K562 (cell line): ENCODE measurements around the gene SLBP. TPM values are rescaled to one million over a fixed set of nuclear protein-coding genes. Genes with fewer than 3 reads are reported as not detected.
A peak's percentile ranks its signal among the peaks of the same experiment; 100 is the strongest.

Source experiments
- ATAC-seq: fragments of 200-7000 bp; cut with Tn5 transposase; 3 replicates; pipeline ENCODE4 v1.9.1; 2020; ENCODE audit warnings: moderate library complexity
- BruUV-seq: library from RNA; stranded (reverse); fragments of 400-500 nt; replicated peaks from 2 replicates; lab custom pipeline; 2021; lab: Mats Ljungman, UMichigan
- CTCF ChIA-PET: fragments of 300-600 bp; formaldehyde crosslinking; extraction: SDS; loops from one replicate; lab custom pipeline; 2021; ENCODE audit warnings: low intra/inter-chr PET ratio; lab: Yijun Ruan, JAX
- POLR2A ChIA-PET: fragments of 300-600, 350-650 bp; sonication (Branson Sonifier 250); formaldehyde crosslinking; extraction: SDS; loops from one replicate; lab custom pipeline; 2021; ENCODE audit warnings: antibody characterized with exemption, inconsistent platforms; lab: Yijun Ruan, JAX
- DNase-seq, 4 experiments: peaks; one replicate each; pipeline versions ENCODE4 v3.0.0 to v3.0.0-alpha.2; 2011 to 2018; ENCODE audit warnings: low spot score in 3 of 4, mixed read lengths in 3 of 4; ENCODE audit errors: extremely low read depth in 1 of 4
- FAIRE-seq: peaks from 2 replicates; lab custom pipeline; 2011; peaks lifted over from hg19 to GRCh38; lab: Jason Lieb, UNC
- H2AFZ ChIP-seq: 2 replicates; pipeline ENCODE4 v1.6.0; 2011; ENCODE audit warnings: low read depth, low read length, control low read depth, inconsistent platforms
- H3K27ac ChIP-seq: fragments of 200-600 bp; 3 replicates; pipeline ENCODE4 v1.8.0; 2011; ENCODE audit warnings: low read depth, mild to moderate bottlenecking, control low read depth, inconsistent platforms, low read length, moderate library complexity, mixed read lengths; ENCODE audit errors: extremely low read depth
- H3K27me3 ChIP-seq, 2 experiments: fragments of 300-600 bp in 1 of 2; 2 replicates in 1 of 2; 3 replicates in 1 of 2; pipeline versions ENCODE4 v1.6.0 to v1.8.0; 2011; ENCODE audit warnings: inconsistent platforms in 2 of 2, low read length in 2 of 2, mild to moderate bottlenecking in 1 of 2, mixed read lengths in 1 of 2, moderate library complexity in 1 of 2; ENCODE audit not compliant: control insufficient read depth in 2 of 2, insufficient read depth in 2 of 2
- H3K36me3 ChIP-seq: fragments of 300-600 bp; 3 replicates; pipeline ENCODE4 v1.8.0; 2011; ENCODE audit warnings: mild to moderate bottlenecking, low read length, inconsistent platforms; ENCODE audit not compliant: control insufficient read depth, insufficient read depth
- H3K4me1 ChIP-seq, 2 experiments: fragments of 200-600 bp in 1 of 2; replicated peaks in 1 of 2; 2 replicates in 1 of 2; 3 replicates in 1 of 2; pipeline versions ENCODE4 v1.5.1 to v1.8.0; 2011; ENCODE audit warnings: inconsistent platforms in 2 of 2, low read length in 2 of 2, mild to moderate bottlenecking in 1 of 2, mixed read lengths in 1 of 2, moderate library complexity in 1 of 2; ENCODE audit not compliant: control insufficient read depth in 2 of 2, insufficient read depth in 2 of 2
- H3K4me2 ChIP-seq: 2 replicates; pipeline ENCODE4 v1.6.1; 2011; ENCODE audit warnings: low read length, control low read depth, inconsistent platforms, mixed read lengths; ENCODE audit not compliant: insufficient read depth
- H3K4me3 ChIP-seq: fragments of 200-600 bp; sonication (generic), shearing (Covaris generic); 2 replicates; pipeline ENCODE4 v1.5.1; 2016; ENCODE audit warnings: control low read depth, inconsistent platforms
- H3K79me2 ChIP-seq: fragments of 200-600 bp; 3 replicates; pipeline ENCODE4 v1.8.0; 2011; ENCODE audit warnings: low read length, inconsistent platforms; ENCODE audit not compliant: control insufficient read depth, insufficient read depth
- H3K9ac ChIP-seq, 2 experiments: 2 replicates each; pipeline versions ENCODE4 v1.6.0 to v1.6.1; 2011; ENCODE audit warnings: low read depth in 2 of 2, low read length in 2 of 2, control low read depth in 1 of 2, inconsistent platforms in 1 of 2, mild to moderate bottlenecking in 1 of 2, mixed read lengths in 1 of 2; ENCODE audit not compliant: insufficient read depth in 1 of 2
- H3K9me1 ChIP-seq: one replicate; pipeline ENCODE4 v1.6.0; 2011; ENCODE audit warnings: inconsistent platforms, mild to moderate bottlenecking, low read length, moderate library complexity; ENCODE audit not compliant: control insufficient read depth, insufficient read depth
- H3K9me3 ChIP-seq: replicated peaks from 2 replicates; pipeline ENCODE4 v1.5.1; 2011; ENCODE audit warnings: low read depth, low read length, inconsistent platforms; ENCODE audit not compliant: control insufficient read depth, insufficient read depth
- H4K20me1 ChIP-seq: replicated peaks from 2 replicates; pipeline ENCODE4 v1.6.1; 2011; ENCODE audit warnings: low read length, inconsistent platforms, mixed read lengths; ENCODE audit not compliant: control insufficient read depth, insufficient read depth
- ETS2 ChIP-seq: IDR thresholded peaks from 2 replicates; pipeline ENCODE4 v1.6.1; 2016; ENCODE audit warnings: borderline replicate concordance, missing genetic modification characterization, mild to moderate bottlenecking, moderate library complexity, missing compliant biosample characterization; ENCODE audit not compliant: poor library complexity, severe bottlenecking
- HOXB6 ChIP-seq: fragments of 250-450 bp; sonication (Bioruptor Pico); IDR thresholded peaks from 2 replicates; pipeline ENCODE4 v1.5.1; 2022; ENCODE audit warnings: mild to moderate bottlenecking, borderline replicate concordance
- MAFF ChIP-seq: IDR thresholded peaks from 2 replicates; pipeline ENCODE4 v1.6.1; 2012; ENCODE audit warnings: low read length, improper control_type of control experiment
- MIER1 ChIP-seq: fragments of 450-650 bp; IDR thresholded peaks from 2 replicates; pipeline ENCODE4 v1.6.1; 2016; ENCODE audit warnings: antibody characterized with exemption, mild to moderate bottlenecking, low read depth
- SPI1 ChIP-seq: IDR thresholded peaks from 2 replicates; pipeline ENCODE4 v1.6.1; 2011; ENCODE audit warnings: low read depth, low read length, control low read depth, borderline replicate concordance
- TOE1 ChIP-seq, 2 experiments: fragments of 450-650 bp in 1 of 2; sonication (generic) in 1 of 2; formaldehyde crosslinking in 1 of 2; IDR thresholded peaks; 2 replicates each; pipeline versions ENCODE4 v1.7.1 to v1.8.0; 2016 to 2022; ENCODE audit warnings: borderline replicate concordance in 2 of 2, mild to moderate bottlenecking in 2 of 2, antibody characterized with exemption in 1 of 2, inconsistent platforms in 1 of 2, low read depth in 1 of 2, missing genetic modification reagents in 1 of 2, moderate library complexity in 1 of 2
- ZBED1 ChIP-seq: IDR thresholded peaks from 2 replicates; pipeline ENCODE4 v1.6.1; 2014
- ZKSCAN3 ChIP-seq: fragments of 250-450 bp; sonication (Bioruptor Pico); IDR thresholded peaks from 2 replicates; pipeline ENCODE4 v1.4.0; 2020
- ZNF146 ChIP-seq: IDR thresholded peaks from one replicate; pipeline ENCODE4 v1.6.1; 2018; ENCODE audit warnings: missing compliant biosample characterization; ENCODE audit not compliant: unreplicated experiment
- ZNF165 ChIP-seq: fragments of 250-450 bp; sonication (Bioruptor Pico); IDR thresholded peaks from 2 replicates; pipeline ENCODE4 v1.4.0; 2020; ENCODE audit warnings: borderline replicate concordance
- ZNF197 ChIP-seq: fragments of 200-800 bp; sonication (Bioruptor generic); IDR thresholded peaks from 2 replicates; pipeline ENCODE4 v1.6.1; 2016; ENCODE audit warnings: low read depth, missing genetic modification characterization, missing compliant biosample characterization
- ZNF316 ChIP-seq: fragments of 450-650 bp; IDR thresholded peaks from 2 replicates; pipeline ENCODE4 v1.6.1; 2016
- ZNF41 ChIP-seq: fragments of 250-450 bp; sonication (Bioruptor Pico); conservative IDR thresholded peaks from 2 replicates; pipeline ENCODE4 v1.4.0; 2020; ENCODE audit warnings: mild to moderate bottlenecking
- WGBS: fragments of 100-300 bp; shearing (Covaris generic); methylation state at CpG from one replicate; pipeline ENCODE4 v1.1.6; 2016; ENCODE audit warnings: low coverage, mixed read lengths; ENCODE audit not compliant: insufficient coverage; ENCODE audit errors: missing lambda C conversion rate; 5-methylcytosine and 5-hydroxymethylcytosine counted together
- in situ Hi-C: fragments of 300-500 bp; cut with MboI; formaldehyde crosslinking; loops from 4 replicates; pipeline ENCODE4 v1.15.0; 2018; ENCODE audit warnings: inconsistent platforms, mixed read lengths
- intact Hi-C: fragments of 100-400 bp; cut with micrococcal nuclease; formaldehyde crosslinking; loops from 2 replicates; pipeline ENCODE4 v1.14.2; 2022
- polyA plus RNA-seq, 8 experiments: library from polyadenylated mRNA; depleted of rRNA in 4 of 8; stranded (reverse) in 5 of 8; unstranded in 3 of 8; fragments of >200 nt; fragmentation: Nextera tagmentation in 2 of 8; fragmentation: Illumina TruSeq in 1 of 8; extraction: Ambion mirVana in 2 of 8; extraction: Trizol in 1 of 8; gene quantifications; 2 replicates each; pipeline versions ENCODE4 v1.2.1 to v1.2.3, GENCODE V29; 2011 to 2014; ENCODE audit warnings: inconsistent platforms in 1 of 8, missing spikeins in 1 of 8
- total RNA-seq, 7 experiments: library from RNA; depleted of rRNA in 6 of 7; stranded (reverse); fragments of >200 nt in 6 of 7; fragmentation: Illumina TruSeq in 2 of 7; extraction: Trizol in 2 of 7; gene quantifications; 2 replicates each; pipeline versions ENCODE4 v1.2.1 to v1.2.3, GENCODE V29; 2011 to 2021; ENCODE audit warnings: low replicate concordance in 1 of 7
- TF ChIP-seq, protein P1 (sequence below): IDR thresholded peaks from 2 replicates; pipeline ENCODE4 v1.6.1; 2011; ENCODE audit warnings: borderline replicate concordance, low read depth, mild to moderate bottlenecking, moderate library complexity, low read length; ENCODE audit not compliant: insufficient read depth, poor library complexity, severe bottlenecking
- TF ChIP-seq, protein P2 (sequence below): sonication (generic); formaldehyde crosslinking; IDR thresholded peaks from 2 replicates; pipeline ENCODE4 v1.4.0; 2020; ENCODE audit warnings: mild to moderate bottlenecking, missing genetic modification reagents
- TF ChIP-seq, protein P3 (sequence below): fragments of 200-800 bp; sonication (Bioruptor generic); IDR thresholded peaks from 2 replicates; pipeline ENCODE4 v1.6.1; 2017; ENCODE audit warnings: missing genetic modification characterization, missing compliant biosample characterization

The SLBP gene
- total and polyA plus RNA-seq, 9 of the 15 experiments (the other 6 are each of a cell fraction or from before 2014, with no cell fraction given) = 49.4 to 221 (median 162) TPM

DNA sequence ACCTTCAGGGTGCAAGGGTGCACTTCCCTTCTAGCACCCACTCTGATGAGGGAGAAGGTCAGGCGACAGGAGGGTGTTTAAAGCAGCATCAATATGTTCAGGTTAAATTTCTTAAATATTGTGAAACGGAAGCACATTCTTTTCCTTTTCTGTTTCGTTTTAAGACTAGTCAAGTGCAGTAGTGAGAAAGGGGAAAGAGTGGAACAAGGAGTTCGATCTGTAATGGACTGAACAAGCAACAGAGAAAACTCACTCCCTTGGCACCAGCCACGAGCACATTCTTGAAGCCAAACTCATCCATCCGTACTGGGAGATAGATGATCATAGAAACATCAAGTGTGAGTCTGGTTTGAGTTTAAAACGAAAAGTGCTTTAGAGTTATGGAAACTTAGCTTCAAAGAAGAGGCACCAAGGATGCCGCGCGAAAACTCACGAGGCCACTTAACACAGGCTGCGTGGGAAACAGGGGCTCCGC is 28.8 kb downstream of the SLBP start:
- Histone ChIP-seq H3K27me3 (no peaks in the 10 kb centered on the region), H3K4me3 (peak overlapping the region; percentile 48), H3K36me3 (no peaks in the 10 kb centered on the region), H3K4me1 (peaks cover 8 to 35% of the 10 kb centered on the region in 2 experiments; a peak in 3 of 5 replicates), H3K9me3 (no peaks in the 10 kb centered on the region), H3K9me1 (peaks cover 3% of the 10 kb centered on the region), H3K4me2 (peak overlapping the region; percentile 70), H4K20me1 (no peaks in the 10 kb centered on the region), H3K79me2 (no peaks in the 10 kb centered on the region), H2AFZ (peak overlapping the region; percentile 84), H3K27ac (peak overlapping the region; percentile 85; the same call in 2 of the 3 replicates), H3K9ac (peak overlapping the region; percentile 69 to 93)
- POLR2A ChIA-PET = interaction anchor here (0.7 to 1.4 kb wide), 3 partner anchors 12 to 208 kb away, joined by 3 to 5 read pairs (median 3); no protein-coding TSS in a partner anchor
- in situ Hi-C loops = no loop called here
- 26% methylated on average over 12 of the region's 13 CpGs for WGBS
- no peak for DNase-seq
- BruUV-seq = no TSS peak
- CTCF ChIA-PET = no interaction called here
- peak; percentile 84 for FAIRE-seq
- intact Hi-C loops = no loop called here
- no peak for ATAC-seq
- TF ChIP-seq, protein P1, sequence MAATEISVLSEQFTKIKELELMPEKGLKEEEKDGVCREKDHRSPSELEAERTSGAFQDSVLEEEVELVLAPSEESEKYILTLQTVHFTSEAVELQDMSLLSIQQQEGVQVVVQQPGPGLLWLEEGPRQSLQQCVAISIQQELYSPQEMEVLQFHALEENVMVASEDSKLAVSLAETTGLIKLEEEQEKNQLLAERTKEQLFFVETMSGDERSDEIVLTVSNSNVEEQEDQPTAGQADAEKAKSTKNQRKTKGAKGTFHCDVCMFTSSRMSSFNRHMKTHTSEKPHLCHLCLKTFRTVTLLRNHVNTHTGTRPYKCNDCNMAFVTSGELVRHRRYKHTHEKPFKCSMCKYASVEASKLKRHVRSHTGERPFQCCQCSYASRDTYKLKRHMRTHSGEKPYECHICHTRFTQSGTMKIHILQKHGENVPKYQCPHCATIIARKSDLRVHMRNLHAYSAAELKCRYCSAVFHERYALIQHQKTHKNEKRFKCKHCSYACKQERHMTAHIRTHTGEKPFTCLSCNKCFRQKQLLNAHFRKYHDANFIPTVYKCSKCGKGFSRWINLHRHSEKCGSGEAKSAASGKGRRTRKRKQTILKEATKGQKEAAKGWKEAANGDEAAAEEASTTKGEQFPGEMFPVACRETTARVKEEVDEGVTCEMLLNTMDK = no peak
- TF ChIP-seq TOE1 (IDR thresholded peaks at IDR 0.05; ENCODE audit: borderline replicate concordance) = no peak
- no peak for TF ChIP-seq TOE1 (CRISPR knock-in tag; IDR thresholded peaks at IDR 0.05; ENCODE audit: borderline replicate concordance, low read depth)
- TF ChIP-seq SPI1 = 0 out of 2 replicates have a peak, but pooled peaks have one; percentile 6
- TF ChIP-seq, protein P2, sequence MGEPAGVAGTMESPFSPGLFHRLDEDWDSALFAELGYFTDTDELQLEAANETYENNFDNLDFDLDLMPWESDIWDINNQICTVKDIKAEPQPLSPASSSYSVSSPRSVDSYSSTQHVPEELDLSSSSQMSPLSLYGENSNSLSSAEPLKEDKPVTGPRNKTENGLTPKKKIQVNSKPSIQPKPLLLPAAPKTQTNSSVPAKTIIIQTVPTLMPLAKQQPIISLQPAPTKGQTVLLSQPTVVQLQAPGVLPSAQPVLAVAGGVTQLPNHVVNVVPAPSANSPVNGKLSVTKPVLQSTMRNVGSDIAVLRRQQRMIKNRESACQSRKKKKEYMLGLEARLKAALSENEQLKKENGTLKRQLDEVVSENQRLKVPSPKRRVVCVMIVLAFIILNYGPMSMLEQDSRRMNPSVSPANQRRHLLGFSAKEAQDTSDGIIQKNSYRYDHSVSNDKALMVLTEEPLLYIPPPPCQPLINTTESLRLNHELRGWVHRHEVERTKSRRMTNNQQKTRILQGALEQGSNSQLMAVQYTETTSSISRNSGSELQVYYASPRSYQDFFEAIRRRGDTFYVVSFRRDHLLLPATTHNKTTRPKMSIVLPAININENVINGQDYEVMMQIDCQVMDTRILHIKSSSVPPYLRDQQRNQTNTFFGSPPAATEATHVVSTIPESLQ (CRISPR knock-in tag) = no peak
- no peak for TF ChIP-seq ZBED1
- no peak for TF ChIP-seq ZNF197 (CRISPR knock-in tag)
- no peak for TF ChIP-seq ZNF316
- TF ChIP-seq ZKSCAN3 (CRISPR knock-in tag) = no peak
- TF ChIP-seq MIER1 = 0 out of 2 replicates have a peak, but pooled peaks have one; percentile 39
- TF ChIP-seq HOXB6 (CRISPR knock-in tag) = no peak
- no peak for TF ChIP-seq ETS2 (tag)
- TF ChIP-seq ZNF41 = no peak
- TF ChIP-seq, protein P3, sequence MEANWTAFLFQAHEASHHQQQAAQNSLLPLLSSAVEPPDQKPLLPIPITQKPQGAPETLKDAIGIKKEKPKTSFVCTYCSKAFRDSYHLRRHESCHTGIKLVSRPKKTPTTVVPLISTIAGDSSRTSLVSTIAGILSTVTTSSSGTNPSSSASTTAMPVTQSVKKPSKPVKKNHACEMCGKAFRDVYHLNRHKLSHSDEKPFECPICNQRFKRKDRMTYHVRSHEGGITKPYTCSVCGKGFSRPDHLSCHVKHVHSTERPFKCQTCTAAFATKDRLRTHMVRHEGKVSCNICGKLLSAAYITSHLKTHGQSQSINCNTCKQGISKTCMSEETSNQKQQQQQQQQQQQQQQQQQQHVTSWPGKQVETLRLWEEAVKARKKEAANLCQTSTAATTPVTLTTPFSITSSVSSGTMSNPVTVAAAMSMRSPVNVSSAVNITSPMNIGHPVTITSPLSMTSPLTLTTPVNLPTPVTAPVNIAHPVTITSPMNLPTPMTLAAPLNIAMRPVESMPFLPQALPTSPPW (CRISPR knock-in tag) = no peak
- TF ChIP-seq ZNF146 = no peak
- TF ChIP-seq MAFF = no peak
- no peak for TF ChIP-seq ZNF165
